ENCODE data around the gene PAGE3. TPM values are rescaled to one million over a fixed set of nuclear protein-coding genes. Genes with fewer than 3 reads are reported as not detected.

PAGE3 gene
- not detected in 2 replicates for total RNA-seq (2021; fragmentation: NEBNext Ultra II Directional; extraction: Animal tissue kit (Norgen Biotek cat#: 25700))
- not detected in 2 replicates for polyA plus RNA-seq (2011; rRNA removed)
- not detected for polyA plus RNA-seq (2011; cell fraction: cytosol; rRNA removed)
- polyA plus RNA-seq (2011; cell fraction: nucleus; rRNA removed) = not detected
- not detected in 4 replicates for polyA plus RNA-seq (2012, experiment 1 of 2)
- polyA plus RNA-seq (2012, experiment 2 of 2) = not detected
- polyA plus RNA-seq (2013, experiment 1 of 2) = not detected
- not detected for polyA plus RNA-seq (2013, experiment 2 of 2)
- not detected in 2 replicates for polyA minus RNA-seq (2011; rRNA and poly(A)+ RNA removed)
- not detected for polyA minus RNA-seq (2011; cell fraction: cytosol; rRNA and poly(A)+ RNA removed)
- not detected for polyA minus RNA-seq (2011; cell fraction: nucleus; rRNA and poly(A)+ RNA removed)
- long read RNA-seq, experiment 1 = 0 reads
- long read RNA-seq, experiment 2 = 0 reads

- Histone ChIP-seq H3K9me3 (ENCODE audit: insufficient read depth in 2 of 2, low read depth in 1 of 2, low read length in 1 of 2) (peaks cover 0 to 18% of the 10 kb centered on the region in 2 experiments; a peak in 2 of 4 replicates), H3K4ac (replicated peaks; ENCODE audit: insufficient read length, low read depth, low read length) (no peak within 1 kb of the TSS), H3K56ac (replicated peaks; ENCODE audit: insufficient read length, low read depth, low read length) (no peak within 1 kb of the TSS), H3K4me1 (replicated peaks in 1 of 4; ENCODE audit: control insufficient read depth in 3 of 4, insufficient read depth in 4 of 4, low read length in 3 of 4) (no peaks in the 10 kb centered on the region), H3K4me3 (ENCODE audit: extremely low read depth in 1 of 4, insufficient read depth in 2 of 4, low read depth in 3 of 4, low read length in 4 of 4) (no peak within 1 kb of the TSS), H2AK5ac (ENCODE audit: low read depth, low read length) (no peak within 1 kb of the TSS), H3K27me3 (replicated peaks in 1 of 4; ENCODE audit: control insufficient read depth in 3 of 4, extremely low read depth in 1 of 4, insufficient read depth in 3 of 4, low read length in 3 of 4) (no peaks in the 10 kb centered on the region), H4K91ac (replicated peaks; ENCODE audit: insufficient read length, low read length) (no peak within 1 kb of the TSS), H2BK15ac (ENCODE audit: low read length) (no peak within 1 kb of the TSS), H3K4me2 (ENCODE audit: insufficient read depth in 1 of 2, low read depth in 2 of 2, low read length in 2 of 2) (no peak within 1 kb of the TSS), H2BK20ac (ENCODE audit: low read length) (no peak within 1 kb of the TSS), H2BK5ac (ENCODE audit: low read depth, low read length) (no peak within 1 kb of the TSS), H3K14ac (ENCODE audit: insufficient read length) (no peak within 1 kb of the TSS), H2AFZ (ENCODE audit: low read length) (no peak within 1 kb of the TSS), H4K20me1 (replicated peaks in 1 of 2; ENCODE audit: control insufficient read depth in 1 of 2, insufficient read depth in 2 of 2, low read length in 2 of 2) (no peaks in the 10 kb centered on the region), H3K9ac (replicated peaks in 1 of 4; ENCODE audit: extremely low read depth in 1 of 4, low read depth in 3 of 4, low read length in 3 of 4) (no peak within 1 kb of the TSS), H2BK12ac (ENCODE audit: low read depth, low read length) (no peak within 1 kb of the TSS), H3K23ac (ENCODE audit: insufficient read length) (no peak within 1 kb of the TSS), H3K79me1 (ENCODE audit: low read depth, low read length) (no peaks in the 10 kb centered on the region), H3K27ac (ENCODE audit: low read depth, low read length) (no peak within 1 kb of the TSS), H3K36me3 (ENCODE audit: control insufficient read depth in 2 of 4, insufficient read depth in 4 of 4, low read length in 3 of 4) (no peaks in the 10 kb centered on the region), H3K79me2 (ENCODE audit: control insufficient read depth in 1 of 2, insufficient read depth in 2 of 2, low read length in 2 of 2) (no peaks in the 10 kb centered on the region), H2BK120ac (replicated peaks; ENCODE audit: low read depth, low read length) (no peak within 1 kb of the TSS), H3K18ac (ENCODE audit: extremely low read depth, low read length) (no peak within 1 kb of the TSS), H4K5ac (ENCODE audit: insufficient read length, low read depth, low read length) (no peak within 1 kb of the TSS), H3K23me2 (ENCODE audit: low read depth, low read length) (no peaks in the 10 kb centered on the region), H4K8ac (ENCODE audit: extremely low read depth, insufficient read depth, low read length) (no peak within 1 kb of the TSS)
- no peak for DNase-seq (ENCODE audit: low read depth in 1 of 2, low spot score in 2 of 2)
- ChIA-PET CTCF (ENCODE audit: partially characterized antibody) (no interaction called here), POLR2A (ENCODE audit: partially characterized antibody) (no interaction called here)
- TF ChIP-seq HDAC2 (IDR thresholded peaks at IDR 0.05; ENCODE audit: borderline replicate concordance in 1 of 2, low read depth in 2 of 2, low read length in 2 of 2) (no peak), ZNF274 (IDR thresholded peaks at IDR 0.05; ENCODE audit: borderline replicate concordance, extremely low read depth, low read length) (no peak), KDM5A (IDR thresholded peaks at IDR 0.05; ENCODE audit: low read length) (no peak), ATF2 (IDR thresholded peaks at IDR 0.05; ENCODE audit: low read length) (no peak)
- no peak for FAIRE-seq
- 94% methylated on average over 5 of the region's 5 CpGs; no CpG with 5 or more reads in 1 of the 2 experiments for WGBS, 2 experiments (ENCODE audit: extremely low coverage in 1 of 2, insufficient coverage in 1 of 2, insufficient read length in 1 of 2, insufficient replicate concordance in 2 of 2, low coverage in 1 of 2, low lambda C conversion rate in 2 of 2, missing lambda C conversion rate in 1 of 2)
Measured at GRCh38 chrX:55264816-55265215, at the start of gene PAGE3. Gene PAGE3 (minus strand): TSS chrX:55264916. CDS start chrX:55263903, 1,013 bp downstream.
